GM18519 (cell line): Measurements from ENCODE around the gene TTC27.

ENCODE experiments used
- ATAC-seq: cut with Tn5 transposase; IDR thresholded peaks from one replicate; pipeline ENCODE4 v1.9.1; 2021; ENCODE audit warnings: mild to moderate bottlenecking, moderate library complexity; ENCODE audit not compliant: unreplicated experiment, low FRiP score

The TTC27 gene

DNA sequence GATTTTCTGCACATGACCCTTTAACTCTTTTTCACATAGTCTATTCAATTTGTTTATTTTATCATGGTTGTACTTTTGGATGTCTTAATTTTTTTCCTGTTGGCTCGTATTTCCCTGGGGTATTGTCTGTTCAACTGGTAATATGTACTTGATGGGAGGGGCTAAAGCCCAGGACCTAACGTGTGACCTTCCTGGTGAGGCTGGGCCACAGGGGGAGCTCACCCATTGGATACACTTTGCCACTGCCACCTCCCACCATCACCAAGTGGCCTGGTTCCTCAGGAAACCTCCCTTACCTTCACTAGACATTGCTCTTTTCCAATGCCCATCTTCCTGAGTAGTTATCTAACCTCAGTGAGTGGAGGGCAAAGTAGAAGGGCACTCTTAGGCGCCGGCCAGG, 175.0 kb downstream of the TTC27 start:
- ATAC-seq: no peak

GRCh38 chr2:32804205-32804604, 176.4 kb downstream of the TTC27 start:
- no peak for ATAC-seq

- no peak for ATAC-seq
These were observed 177.6 kb downstream of the TTC27 start for GRCh38 chr2:32805104-32806095.

GRCh38 chr2:32806857-32807256, 179.0 kb downstream of the TTC27 start:
- no peak for ATAC-seq

- no peak for ATAC-seq
These were observed 179.8 kb downstream of the TTC27 start for GRCh38 chr2:32807662-32808061.

GRCh38 chr2:32810909-32811495, 183.2 kb downstream of the TTC27 start:
- no peak for ATAC-seq

- ATAC-seq: no peak
These were observed 183.8 kb downstream of the TTC27 start for GRCh38 chr2:32811696-32812095.

GRCh38 chr2:32812316-32812715, 184.5 kb downstream of the TTC27 start:
- ATAC-seq: no peak

DNA sequence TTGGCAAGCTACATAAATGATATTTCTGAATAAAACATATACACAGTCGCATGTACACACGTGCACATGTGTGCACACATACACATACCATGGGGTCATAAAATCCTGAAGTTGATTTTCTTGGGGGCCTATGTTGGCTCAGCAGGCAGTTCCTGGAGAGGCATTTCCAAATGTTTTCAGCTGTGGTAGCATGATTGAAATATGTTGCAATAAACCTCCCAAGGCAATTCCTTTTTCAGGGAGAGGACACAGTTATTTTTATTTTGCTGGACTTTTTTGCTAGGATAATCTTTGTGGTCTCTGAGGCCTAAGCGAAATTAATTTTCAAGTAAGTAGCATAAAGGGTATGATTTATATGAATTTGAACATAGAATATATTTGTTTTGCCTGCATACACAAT, 192.2 kb downstream of the TTC27 start:
- ATAC-seq: no peak

DNA sequence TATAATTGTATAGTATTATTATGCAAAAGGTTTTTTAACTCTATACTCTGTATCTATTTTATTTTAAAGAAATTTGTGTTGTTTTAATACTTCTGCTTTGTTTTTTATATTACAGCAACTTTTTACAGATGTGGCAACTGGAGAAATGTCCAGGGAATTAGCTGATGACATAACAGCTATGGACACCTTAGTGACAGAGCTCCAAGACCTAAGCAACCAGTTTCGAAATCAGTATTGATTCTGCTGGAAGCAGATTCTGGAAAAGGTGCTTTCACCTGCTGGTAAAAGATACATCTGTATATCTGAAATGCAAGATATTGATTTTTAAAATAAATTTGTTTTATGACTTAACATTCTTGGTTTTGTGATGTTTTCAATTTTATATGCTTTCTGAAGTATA, 192.9 kb downstream of the TTC27 start:
- no peak for ATAC-seq

DNA sequence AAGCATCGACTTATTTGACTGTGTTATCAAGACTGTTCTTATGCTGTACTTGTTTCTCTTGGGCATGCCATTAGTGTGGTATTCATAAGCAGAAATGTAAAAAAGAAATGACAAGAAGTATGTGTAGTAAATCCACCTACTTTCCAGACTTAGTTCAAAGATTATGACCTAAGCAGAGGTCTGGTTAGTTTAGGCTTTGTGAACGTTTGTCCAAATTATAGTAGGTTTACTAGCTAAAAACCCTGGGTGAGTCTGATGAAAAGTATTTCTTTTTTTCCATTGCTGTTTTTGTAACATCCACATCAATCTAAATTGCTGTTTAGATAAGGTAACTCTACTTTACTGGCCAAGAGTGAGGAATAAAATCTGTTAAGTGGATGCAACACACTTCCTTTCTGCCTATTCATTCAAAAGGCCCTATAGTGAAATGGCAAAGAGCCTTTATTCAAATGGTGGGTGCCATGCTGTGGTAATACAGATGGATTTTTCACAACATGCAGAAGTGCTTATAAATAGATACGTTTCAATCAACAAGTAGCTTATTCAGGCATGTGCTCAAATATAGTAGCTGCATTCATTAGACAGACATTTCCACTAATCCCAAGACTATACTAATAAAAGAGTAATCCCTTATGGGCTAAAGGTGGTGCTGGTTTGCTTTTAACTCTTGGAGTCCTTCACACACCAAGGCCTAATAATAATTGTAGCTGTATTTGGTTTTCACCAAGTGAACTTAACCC, 196.4 kb downstream of the TTC27 start:
- no peak for ATAC-seq

GRCh38 chr2:32825291-32825712, 197.5 kb downstream of the TTC27 start:
- ATAC-seq: no peak

DNA sequence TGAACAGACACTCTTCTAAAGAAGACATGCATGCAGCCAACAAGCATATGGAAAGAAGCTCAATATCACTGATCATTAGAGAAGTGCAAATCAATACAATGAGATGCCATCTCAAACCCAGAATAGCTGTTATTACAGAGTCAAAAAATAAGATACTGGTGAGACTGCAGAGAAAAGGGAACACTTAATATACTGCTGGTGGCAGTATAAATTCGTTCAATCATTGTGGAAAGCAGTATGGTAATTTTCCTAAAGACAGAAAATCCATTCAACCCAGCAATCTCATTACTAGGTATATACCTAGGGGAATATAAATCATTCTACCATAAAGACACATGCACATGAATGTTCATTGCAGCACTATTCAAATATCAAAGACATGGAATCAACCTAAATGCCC, 202.3 kb downstream of the TTC27 start:
- no peak for ATAC-seq

GRCh38 chr2:32832821-32833220, 205.0 kb downstream of the TTC27 start:
- ATAC-seq: no peak

DNA sequence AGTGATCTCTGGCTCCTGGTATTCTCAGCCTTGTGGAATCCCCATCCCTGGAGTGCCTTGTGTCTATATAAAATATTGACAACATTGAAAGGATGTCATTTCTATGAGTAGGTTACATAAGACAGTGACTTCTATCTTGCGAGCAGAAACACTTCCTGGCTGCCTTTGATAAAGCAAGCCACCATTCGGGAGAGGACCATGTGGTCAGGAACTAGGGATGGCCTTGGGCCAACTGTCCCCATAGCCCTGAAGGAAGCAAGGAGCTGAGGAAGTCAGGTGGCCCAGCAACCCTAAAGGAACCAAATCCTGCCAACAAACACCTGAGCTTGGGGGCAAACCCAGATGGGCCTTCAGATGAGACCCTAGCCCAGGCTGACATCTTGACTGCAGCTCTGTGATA, 205.9 kb downstream of the TTC27 start:
- ATAC-seq: no peak

- ATAC-seq: no peak
These were observed 207.3 kb downstream of the TTC27 start for GRCh38 chr2:32835148-32835547.

- ATAC-seq: no peak
These were observed 209.1 kb downstream of the TTC27 start for GRCh38 chr2:32836933-32837332.

DNA sequence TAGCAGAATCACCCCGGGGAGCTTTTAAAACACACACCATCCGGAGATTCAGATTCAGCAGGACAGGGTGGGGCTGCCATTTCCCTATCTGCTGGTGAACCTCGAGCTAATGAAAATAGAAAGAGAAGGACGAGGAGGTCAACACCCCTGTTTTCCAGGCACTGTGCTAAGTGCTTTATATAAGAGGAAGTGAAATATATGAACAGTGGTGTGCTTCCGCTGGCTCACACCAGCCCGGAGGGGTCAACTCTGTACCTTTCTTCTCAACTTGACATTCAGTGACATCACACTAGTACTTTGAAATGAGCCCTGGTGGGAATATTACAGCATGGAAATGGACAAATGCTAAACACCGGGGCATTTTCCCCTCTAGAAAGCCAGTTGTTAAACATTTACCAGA, 210.6 kb downstream of the TTC27 start:
- peak; percentile 52 for ATAC-seq

- no peak for ATAC-seq
These were observed 211.1 kb downstream of the TTC27 start for GRCh38 chr2:32838949-32839348.

DNA sequence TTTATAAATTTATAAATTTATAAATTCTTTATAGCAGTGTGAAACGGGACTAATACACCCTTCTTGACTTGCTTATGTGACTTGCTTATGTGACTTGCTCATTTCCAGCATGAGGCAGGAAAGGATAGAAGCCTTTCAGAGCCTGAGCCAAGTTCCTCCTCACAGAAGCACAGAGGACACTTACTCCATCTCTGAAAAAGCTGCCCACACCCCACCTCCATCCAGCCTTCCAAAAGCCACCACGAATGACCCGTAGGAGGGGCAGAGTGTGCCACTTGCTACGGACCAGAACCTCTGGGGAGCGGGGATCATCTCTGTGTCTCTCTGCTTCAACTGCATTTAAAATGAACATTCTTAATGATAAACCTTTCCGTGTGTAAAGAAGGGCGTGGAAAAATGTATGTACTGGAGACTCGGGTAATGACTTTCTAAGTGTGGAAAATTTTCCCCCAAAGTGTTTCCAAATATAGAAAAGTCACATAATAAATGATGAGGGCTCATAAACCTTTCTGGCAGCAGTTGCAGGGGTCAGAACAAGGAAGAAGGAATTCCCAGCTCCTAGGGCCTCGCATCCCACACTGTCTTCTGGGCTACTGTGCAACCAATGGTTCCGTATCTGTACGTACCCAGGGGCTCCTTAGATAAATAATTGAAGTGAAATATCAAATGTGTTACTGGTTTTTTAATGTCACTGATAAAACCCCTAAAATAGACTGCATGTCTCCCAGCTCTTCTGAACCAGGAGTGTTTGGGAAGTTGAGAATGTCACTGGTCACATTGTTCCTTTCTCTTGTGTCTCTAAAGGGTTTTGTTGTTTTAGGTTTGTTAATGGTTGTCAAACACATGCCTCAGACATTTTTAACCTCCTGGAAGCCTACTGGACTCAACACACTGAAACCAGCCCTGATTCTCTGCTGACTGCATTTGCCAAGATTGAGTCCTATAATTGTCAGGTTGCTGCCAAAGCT, 214.4 kb downstream of the TTC27 start:
- no peak for ATAC-seq
